ENCODE measurements around the gene ALPK1.
A peak's percentile ranks its signal among the peaks of the same experiment; 100 is the strongest.

The ALPK1 gene

GRCh38 chr4:112327965-112328733 lies 31.0 kb downstream of the ALPK1 start:
- H3K27me3 ChIP-seq (replicated peaks in 2 of 5; ENCODE audit: control insufficient read depth in 4 of 5, insufficient read depth in 5 of 5, low read length in 4 of 5), result no peaks in the 10 kb centered on the region
- H3K4me3 ChIP-seq (ENCODE audit: control insufficient read depth in 1 of 7, extremely low read depth in 1 of 7, insufficient read depth in 4 of 7, low read depth in 2 of 7, low read length in 6 of 7), result no peak overlapping the region
- H3K9me3 ChIP-seq (ENCODE audit: control extremely low read depth in 1 of 5, control insufficient read depth in 4 of 5, insufficient read depth in 2 of 5, low read depth in 1 of 5, low read length in 4 of 5), result no peaks in the 10 kb centered on the region
- ChIA-PET POLR2A (no interaction called here), CTCF (interaction anchor here (0.6 to 2.8 kb wide), 14 partner anchors 19 to 301 kb away, joined by 3 to 20 read pairs (median 4); no protein-coding TSS in a partner anchor)
- peaks cover 4 to 36% (median 17%) of the 10 kb centered on the region in 4 experiments for H3K36me3 ChIP-seq (ENCODE audit: control insufficient read depth in 4 of 4, insufficient read depth in 4 of 4, low read length in 3 of 4)
- WGBS (ENCODE audit: insufficient coverage), result 84% methylated on average over 3 of the region's 9 CpGs
- H3K4me1 ChIP-seq (ENCODE audit: control extremely low read depth in 1 of 4, control insufficient read depth in 4 of 4, insufficient read depth in 4 of 4, low read length in 3 of 4), result no peaks in the 10 kb centered on the region
- H3K27ac ChIP-seq (ENCODE audit: insufficient read depth in 1 of 2, low read depth in 1 of 2, low read length in 2 of 2, poor library complexity in 1 of 2, severe bottlenecking in 2 of 2), result no peak overlapping the region
- peak; percentile 61 to 83 (median 77) for DNase-seq

DNA sequence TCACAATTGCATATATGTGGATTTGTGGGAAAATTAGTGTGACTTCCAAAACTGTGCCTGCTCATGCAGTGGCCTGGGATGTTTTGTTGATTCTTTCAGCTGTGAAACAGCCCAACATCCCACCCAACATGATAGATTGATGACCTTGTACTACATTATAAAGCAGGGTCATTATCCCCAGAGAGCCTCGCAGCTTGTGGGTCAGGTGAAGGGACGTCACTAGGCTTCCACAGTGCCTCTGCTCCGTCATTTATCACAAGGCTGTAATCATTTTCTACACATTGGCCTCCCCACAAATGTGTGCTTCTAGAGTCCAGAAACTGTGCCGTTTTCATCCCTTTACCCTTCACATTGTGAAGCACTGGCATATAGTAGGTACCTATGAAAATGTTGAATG lies 31.6 kb downstream of the ALPK1 start:
- POLR2A ChIA-PET, result interaction anchor here (0.6 kb wide), 1 partner anchor 425 kb away, joined by 4 read pairs; no protein-coding TSS in a partner anchor
- 100% methylated on average over 3 of the region's 4 CpGs for WGBS (ENCODE audit: insufficient coverage)
- H3K4me3 ChIP-seq (ENCODE audit: control insufficient read depth in 1 of 7, extremely low read depth in 1 of 7, insufficient read depth in 4 of 7, low read depth in 2 of 7, low read length in 6 of 7), result no peak overlapping the region

DNA sequence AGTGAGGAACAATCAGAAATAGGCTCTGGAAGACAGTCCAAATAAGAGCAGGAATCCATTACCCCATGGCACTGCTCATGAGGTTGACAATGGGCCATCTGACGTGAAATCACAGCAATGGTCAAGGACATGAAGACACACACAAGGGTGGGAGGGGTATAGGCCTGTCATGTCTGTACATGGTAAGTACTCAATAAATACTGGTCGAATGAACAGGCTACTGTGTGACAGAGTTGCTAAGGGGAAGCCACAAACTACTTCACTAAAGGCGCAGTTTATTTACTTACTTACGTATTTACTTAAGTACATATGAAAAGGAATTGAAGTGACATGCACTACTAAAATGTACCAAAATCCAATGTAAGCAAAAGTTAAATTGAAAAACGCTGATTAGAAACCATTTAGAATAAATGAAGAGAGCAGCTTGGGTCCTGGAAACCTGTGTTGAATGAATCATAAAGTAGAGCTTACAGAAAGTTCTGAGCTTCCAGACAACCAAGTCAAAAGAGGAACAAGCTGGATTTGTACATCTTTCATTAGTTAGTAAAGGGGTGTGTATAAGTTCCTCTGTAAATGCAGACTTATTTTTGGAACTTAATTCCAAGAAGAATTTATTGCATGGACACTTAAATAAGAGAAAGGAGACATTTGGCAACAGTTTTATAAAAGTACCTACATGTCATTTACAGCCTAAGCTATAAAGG lies 32.7 kb downstream of the ALPK1 start:
- no peak overlapping the region for H3K4me3 ChIP-seq (ENCODE audit: control insufficient read depth in 1 of 7, extremely low read depth in 1 of 7, insufficient read depth in 4 of 7, low read depth in 2 of 7, low read length in 6 of 7)
- H3K9me3 ChIP-seq (ENCODE audit: control extremely low read depth in 1 of 5, control insufficient read depth in 4 of 5, insufficient read depth in 2 of 5, low read depth in 1 of 5, low read length in 4 of 5), result no peaks in the 10 kb centered on the region
- no peak for DNase-seq
- ChIA-PET CTCF (interaction anchor here (0.6 to 1.8 kb wide), 7 partner anchors 9 to 274 kb away, joined by 3 to 5 read pairs (median 4); no protein-coding TSS in a partner anchor), POLR2A (no interaction called here)
- peaks cover 4 to 29% (median 14%) of the 10 kb centered on the region in 4 experiments for H3K36me3 ChIP-seq (ENCODE audit: control insufficient read depth in 4 of 4, insufficient read depth in 4 of 4, low read length in 3 of 4)
- H3K4me1 ChIP-seq (ENCODE audit: control extremely low read depth in 1 of 4, control insufficient read depth in 4 of 4, insufficient read depth in 4 of 4, low read length in 3 of 4), result no peaks in the 10 kb centered on the region
- no peak overlapping the region for H3K27ac ChIP-seq (ENCODE audit: insufficient read depth in 1 of 2, low read depth in 1 of 2, low read length in 2 of 2, poor library complexity in 1 of 2, severe bottlenecking in 2 of 2)
- H3K27me3 ChIP-seq (replicated peaks in 2 of 5; ENCODE audit: control insufficient read depth in 4 of 5, insufficient read depth in 5 of 5, low read length in 4 of 5), result no peaks in the 10 kb centered on the region
- 100% methylated on average over 2 of the region's 5 CpGs for WGBS (ENCODE audit: insufficient coverage)

More for the DNA sequence above, 31.6 kb downstream of the ALPK1 start:
- H3K4me1 ChIP-seq (ENCODE audit: control extremely low read depth in 1 of 4, control insufficient read depth in 4 of 4, insufficient read depth in 4 of 4, low read length in 3 of 4), result no peaks in the 10 kb centered on the region
- H3K36me3 ChIP-seq (ENCODE audit: control insufficient read depth in 4 of 4, insufficient read depth in 4 of 4, low read length in 3 of 4), result peaks cover 4 to 36% (median 16%) of the 10 kb centered on the region in 4 experiments
- H3K9me3 ChIP-seq (ENCODE audit: control extremely low read depth in 1 of 5, control insufficient read depth in 4 of 5, insufficient read depth in 2 of 5, low read depth in 1 of 5, low read length in 4 of 5), result no peaks in the 10 kb centered on the region
- CTCF ChIA-PET, result interaction anchor here (0.6 to 2.8 kb wide), 13 partner anchors 12 to 301 kb away, joined by 3 to 20 read pairs (median 4); no protein-coding TSS in a partner anchor
- no peaks in the 10 kb centered on the region for H3K27me3 ChIP-seq (replicated peaks in 2 of 5; ENCODE audit: control insufficient read depth in 4 of 5, insufficient read depth in 5 of 5, low read length in 4 of 5)
- no peak overlapping the region for H3K27ac ChIP-seq (ENCODE audit: insufficient read depth in 1 of 2, low read depth in 1 of 2, low read length in 2 of 2, poor library complexity in 1 of 2, severe bottlenecking in 2 of 2)
- no peak for DNase-seq

DNA sequence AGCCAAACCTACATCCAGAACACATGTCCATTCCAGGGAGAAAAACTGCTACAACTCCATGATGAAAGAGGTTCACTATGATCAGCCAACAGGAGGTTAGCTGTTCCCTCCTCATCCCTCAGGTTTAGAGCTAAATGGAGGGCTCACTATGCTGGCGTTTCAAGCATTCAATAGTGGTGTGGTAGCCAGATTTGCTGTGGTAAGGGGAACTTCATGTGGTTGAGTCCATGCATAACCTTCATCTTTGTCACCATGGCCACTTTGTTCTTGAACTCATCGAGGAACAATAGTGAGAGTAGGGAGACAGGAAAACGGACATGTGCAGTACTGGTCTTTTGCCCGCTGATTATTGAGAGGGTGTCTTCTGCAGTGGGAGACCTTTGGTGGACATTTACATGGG lies 33.8 kb downstream of the ALPK1 start:
- WGBS (ENCODE audit: insufficient coverage), result 96% methylated on average over 3 of the region's 4 CpGs
- H3K36me3 ChIP-seq (ENCODE audit: control insufficient read depth in 4 of 4, insufficient read depth in 4 of 4, low read length in 3 of 4), result peaks cover 4 to 28% (median 11%) of the 10 kb centered on the region in 4 experiments
- no peak overlapping the region for H3K27ac ChIP-seq (ENCODE audit: insufficient read depth in 1 of 2, low read depth in 1 of 2, low read length in 2 of 2, poor library complexity in 1 of 2, severe bottlenecking in 2 of 2)
- H3K4me1 ChIP-seq (ENCODE audit: control extremely low read depth in 1 of 4, control insufficient read depth in 4 of 4, insufficient read depth in 4 of 4, low read length in 3 of 4), result no peaks in the 10 kb centered on the region
- no peaks in the 10 kb centered on the region for H3K27me3 ChIP-seq (replicated peaks in 2 of 5; ENCODE audit: control insufficient read depth in 4 of 5, insufficient read depth in 5 of 5, low read length in 4 of 5)
- CTCF ChIA-PET, result interaction anchor here (0.8 to 1.6 kb wide), 6 partner anchors 9 to 275 kb away, joined by 3 to 5 read pairs (median 4); no protein-coding TSS in a partner anchor
- H3K9me3 ChIP-seq (ENCODE audit: control extremely low read depth in 1 of 5, control insufficient read depth in 4 of 5, insufficient read depth in 2 of 5, low read depth in 1 of 5, low read length in 4 of 5), result no peaks in the 10 kb centered on the region
- DNase-seq, result no peak
- POLR2A ChIA-PET, result no interaction called here
- no peak overlapping the region for H3K4me3 ChIP-seq (ENCODE audit: control insufficient read depth in 1 of 7, extremely low read depth in 1 of 7, insufficient read depth in 4 of 7, low read depth in 2 of 7, low read length in 6 of 7)

DNA sequence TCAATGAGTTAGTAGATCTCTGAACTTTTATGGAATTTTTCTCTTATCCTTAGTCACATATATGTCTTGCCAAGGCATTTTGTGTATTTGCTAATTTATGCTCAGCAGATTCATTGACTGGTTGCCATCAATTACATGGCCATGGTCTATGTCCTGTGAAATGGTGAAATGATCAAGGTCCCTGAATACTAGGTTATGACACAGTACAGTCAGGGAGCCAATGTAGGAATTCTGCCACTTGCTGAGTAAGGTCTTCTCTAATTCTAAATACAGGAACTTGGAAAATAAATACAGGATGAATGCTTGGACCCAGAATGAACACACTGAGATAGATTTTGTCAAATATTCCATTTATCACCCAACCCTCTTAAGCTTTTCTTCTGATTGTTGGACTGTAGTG lies 35.2 kb downstream of the ALPK1 start:
- POLR2A ChIA-PET, result no interaction called here
- Histone ChIP-seq H3K27ac (ENCODE audit: insufficient read depth in 1 of 2, low read depth in 1 of 2, low read length in 2 of 2, poor library complexity in 1 of 2, severe bottlenecking in 2 of 2) (no peak overlapping the region), H3K27me3 (replicated peaks in 2 of 5; ENCODE audit: control insufficient read depth in 4 of 5, insufficient read depth in 5 of 5, low read length in 4 of 5) (no peaks in the 10 kb centered on the region), H3K4me3 (ENCODE audit: control insufficient read depth in 1 of 7, extremely low read depth in 1 of 7, insufficient read depth in 4 of 7, low read depth in 2 of 7, low read length in 6 of 7) (no peak overlapping the region), H3K36me3 (ENCODE audit: control insufficient read depth in 4 of 4, insufficient read depth in 4 of 4, low read length in 3 of 4) (peaks cover 2 to 13% (median 8%) of the 10 kb centered on the region in 4 experiments), H3K4me1 (ENCODE audit: control extremely low read depth in 1 of 4, control insufficient read depth in 4 of 4, insufficient read depth in 4 of 4, low read length in 3 of 4) (no peaks in the 10 kb centered on the region), H3K9me3 (ENCODE audit: control extremely low read depth in 1 of 5, control insufficient read depth in 4 of 5, insufficient read depth in 2 of 5, low read depth in 1 of 5, low read length in 4 of 5) (no peaks in the 10 kb centered on the region)
- no peak for DNase-seq
- CTCF ChIA-PET, result no interaction called here

DNA sequence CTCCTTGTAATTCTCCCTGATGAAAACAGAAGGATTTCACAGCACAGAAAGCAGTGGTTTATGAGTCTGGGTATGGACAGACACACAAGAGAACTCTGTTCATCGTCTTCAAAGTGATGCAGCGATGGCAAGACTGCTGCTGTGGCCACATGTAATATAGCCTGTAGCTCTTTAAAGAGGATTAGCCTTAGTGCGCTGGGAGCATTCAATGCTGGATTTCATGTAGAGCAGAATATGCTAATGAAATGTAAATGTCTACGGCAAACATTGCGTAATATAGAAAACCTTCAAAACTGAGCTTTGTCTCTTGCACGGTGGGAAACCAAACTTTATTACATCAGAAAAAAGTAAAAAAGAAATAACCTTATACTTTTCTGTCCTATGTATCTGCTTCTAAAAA lies 42.9 kb downstream of the ALPK1 start:
- no peaks in the 10 kb centered on the region for H3K27me3 ChIP-seq (replicated peaks in 2 of 5; ENCODE audit: control insufficient read depth in 4 of 5, insufficient read depth in 5 of 5, low read length in 4 of 5)
- ChIA-PET POLR2A (no interaction called here), CTCF (no interaction called here)
- DNase-seq, result no peak
- H3K4me1 ChIP-seq (ENCODE audit: control extremely low read depth in 1 of 4, control insufficient read depth in 4 of 4, insufficient read depth in 4 of 4, low read length in 3 of 4), result no peaks in the 10 kb centered on the region
- no peak overlapping the region for H3K4me3 ChIP-seq (ENCODE audit: control insufficient read depth in 1 of 7, extremely low read depth in 1 of 7, insufficient read depth in 4 of 7, low read depth in 2 of 7, low read length in 6 of 7)
- H3K36me3 ChIP-seq (ENCODE audit: control insufficient read depth in 4 of 4, insufficient read depth in 4 of 4, low read length in 3 of 4), result peaks cover 2 to 12% (median 5%) of the 10 kb centered on the region in 4 experiments
- no peaks in the 10 kb centered on the region for H3K9me3 ChIP-seq (ENCODE audit: control extremely low read depth in 1 of 5, control insufficient read depth in 4 of 5, insufficient read depth in 2 of 5, low read depth in 1 of 5, low read length in 4 of 5)
- 100% methylated on average over 2 of the region's 6 CpGs for WGBS (ENCODE audit: insufficient coverage)
- H3K27ac ChIP-seq (ENCODE audit: insufficient read depth in 1 of 2, low read depth in 1 of 2, low read length in 2 of 2, poor library complexity in 1 of 2, severe bottlenecking in 2 of 2), result no peak overlapping the region

DNA sequence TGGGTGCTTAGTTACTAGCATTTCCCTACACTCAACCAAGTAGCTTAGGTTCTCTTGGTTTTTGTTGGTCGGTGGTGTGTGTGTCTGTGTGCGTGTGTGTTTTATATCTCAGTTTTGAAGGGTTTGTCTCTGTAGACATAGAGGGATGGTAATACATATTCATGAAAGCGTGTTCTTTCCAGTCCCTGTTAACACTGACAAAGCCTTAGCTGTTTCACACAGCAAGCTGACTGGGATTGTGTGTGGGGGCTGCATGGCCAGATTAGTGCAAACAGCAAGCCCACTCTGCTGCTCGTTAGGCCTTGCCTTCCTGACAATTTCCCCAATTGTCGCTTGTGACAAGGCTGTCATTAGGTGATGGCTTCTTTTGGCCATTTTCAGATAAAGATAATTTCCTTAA lies 43.9 kb downstream of the ALPK1 start:
- Histone ChIP-seq H3K4me1 (ENCODE audit: control extremely low read depth in 1 of 4, control insufficient read depth in 4 of 4, insufficient read depth in 4 of 4, low read length in 3 of 4) (no peaks in the 10 kb centered on the region), H3K4me3 (ENCODE audit: control insufficient read depth in 1 of 7, extremely low read depth in 1 of 7, insufficient read depth in 4 of 7, low read depth in 2 of 7, low read length in 6 of 7) (no peak overlapping the region), H3K27me3 (replicated peaks in 2 of 5; ENCODE audit: control insufficient read depth in 4 of 5, insufficient read depth in 5 of 5, low read length in 4 of 5) (no peaks in the 10 kb centered on the region), H3K27ac (ENCODE audit: insufficient read depth in 1 of 2, low read depth in 1 of 2, low read length in 2 of 2, poor library complexity in 1 of 2, severe bottlenecking in 2 of 2) (no peak overlapping the region), H3K36me3 (ENCODE audit: control insufficient read depth in 4 of 4, insufficient read depth in 4 of 4, low read length in 3 of 4) (peaks cover 2 to 5% (median 4%) of the 10 kb centered on the region in 4 experiments), H3K9me3 (ENCODE audit: control extremely low read depth in 1 of 5, control insufficient read depth in 4 of 5, insufficient read depth in 2 of 5, low read depth in 1 of 5, low read length in 4 of 5) (no peaks in the 10 kb centered on the region)
- DNase-seq, result no peak
- ChIA-PET CTCF (no interaction called here), POLR2A (no interaction called here)
- 100% methylated on average over 1 of the region's 5 CpGs for WGBS (ENCODE audit: insufficient coverage)
